ENCODE results near the gene TMEM259. TPM values are rescaled to one million over a fixed set of nuclear protein-coding genes. Genes with fewer than 3 reads are reported as not detected.

Gene TMEM259
- total and polyA plus RNA-seq, 9 of the 15 experiments (the other 6 are each of a cell fraction or from before 2014, with no cell fraction given): 0.52 to 231 (median 63.6) TPM

GRCh38 chr19:970695-971094 lies 50.2 kb downstream of the TMEM259 start (continued):
- peak; percentile 62; the same call in 1 of the 2 replicates for TF ChIP-seq ZBTB7A (IDR thresholded peaks at IDR 0.05; ENCODE audit: borderline replicate concordance, control insufficient read depth, low read depth, low read length)
- no peak for TF ChIP-seq ZNF77 (CRISPR knock-in tag; IDR thresholded peaks at IDR 0.05)
- no peak for TF ChIP-seq SIN3B (IDR thresholded peaks at IDR 0.05; ENCODE audit: low read depth)
- TF ChIP-seq SMARCC2 (IDR thresholded peaks at IDR 0.05; ENCODE audit: low read depth): no peak
- TF ChIP-seq IFI16 (CRISPR knock-in tag; IDR thresholded peaks at IDR 0.05): no peak
- no peak for TF ChIP-seq TARDBP (IDR thresholded peaks at IDR 0.05)
- TF ChIP-seq ZNF197 (CRISPR knock-in tag; IDR thresholded peaks at IDR 0.05; ENCODE audit: low read depth): no peak
- no peak for TF ChIP-seq RBM17 (IDR thresholded peaks at IDR 0.05; ENCODE audit: borderline replicate concordance, low read depth, low read length)
- TF ChIP-seq HDAC6 (IDR thresholded peaks at IDR 0.05; ENCODE audit: low read depth, low read length): no peak
- TF ChIP-seq CBX8 (IDR thresholded peaks at IDR 0.05; ENCODE audit: borderline replicate concordance, extremely low read depth, low read depth, low read length, poor library complexity, severe bottlenecking): no peak
- TF ChIP-seq CBFA2T2 (conservative IDR thresholded peaks at IDR 0.05): no peak
- TF ChIP-seq ETS1 (conservative IDR thresholded peaks at IDR 0.05; ENCODE audit: control insufficient read depth, low read depth, low read length): no peak
- TF ChIP-seq TRIM25 (IDR thresholded peaks at IDR 0.05; ENCODE audit: borderline replicate concordance): no peak
- TF ChIP-seq GATAD2B (IDR thresholded peaks at IDR 0.05; ENCODE audit: borderline replicate concordance): no peak
- TF ChIP-seq USF1 (CRISPR knock-in tag; IDR thresholded peaks at IDR 0.05): no peak
- peak; percentile 99 for TF ChIP-seq CBX5 (IDR thresholded peaks at IDR 0.05; ENCODE audit: borderline replicate concordance, low read depth)
- no peak for TF ChIP-seq GTF2A2 (tag; IDR thresholded peaks at IDR 0.05)
- TF ChIP-seq HDAC3 (IDR thresholded peaks at IDR 0.05; ENCODE audit: borderline replicate concordance, partially characterized antibody): no peak
- no peak for TF ChIP-seq NFIX (CRISPR knock-in tag; IDR thresholded peaks at IDR 0.05; ENCODE audit: low read depth)
- TF ChIP-seq E2F4 (CRISPR knock-in tag; IDR thresholded peaks at IDR 0.05; ENCODE audit: low read depth): no peak
- no peak for TF ChIP-seq FUS (optimal IDR thresholded peaks at IDR 0.05; ENCODE audit: low read depth, low read length)
- TF ChIP-seq ZNF212 (CRISPR knock-in tag; IDR thresholded peaks at IDR 0.05): no peak
- TF ChIP-seq POLR2AphosphoS5 (IDR thresholded peaks at IDR 0.05; ENCODE audit: control insufficient read depth, insufficient read depth, low read depth, low read length): no peak
